ENCODE results near the gene GOLPH3L. TPM values are rescaled to one million over a fixed set of nuclear protein-coding genes. Genes with fewer than 3 reads are reported as not detected.

GOLPH3L gene
- total and polyA plus RNA-seq, 2 donors (not counting 1 experiment from before 2014, with no cell fraction given): 7.4 to 25.3 TPM

GRCh38 chr1:150703427-150703826 lies 6.5 kb upstream of the GOLPH3L start:
- no peak for ATAC-seq (ENCODE audit: low read depth)
- Histone ChIP-seq H3K4me1 (ENCODE audit: control insufficient read depth in 2 of 2, insufficient read depth in 2 of 2, low read length in 2 of 2) (no peaks in the 10 kb centered on the region), H2AFZ (ENCODE audit: insufficient read depth, low read depth, low read length, poor library complexity, severe bottlenecking) (no peak overlapping the region), H3K9me3 (ENCODE audit: control extremely low read depth in 1 of 3, control insufficient read depth in 2 of 3, insufficient read depth in 1 of 3, low read length in 2 of 3) (no peaks in the 10 kb centered on the region), H3K36me3 (replicated peaks in 1 of 2; ENCODE audit: control extremely low read depth in 1 of 2, control insufficient read depth in 1 of 2, extremely low read depth in 1 of 2, insufficient read depth in 2 of 2, low read length in 1 of 2) (no peaks in the 10 kb centered on the region), H3K79me2 (ENCODE audit: control insufficient read depth, insufficient read depth, low read length) (no peaks in the 10 kb centered on the region), H3K27me3 (replicated peaks in 1 of 4; ENCODE audit: control extremely low read depth in 1 of 4, control insufficient read depth in 3 of 4, insufficient read depth in 4 of 4, low read length in 3 of 4) (no peaks in the 10 kb centered on the region), H3K4me2 (replicated peaks; ENCODE audit: low read depth, low read length, poor library complexity, severe bottlenecking) (no peak overlapping the region), H3K27ac (ENCODE audit: low read length in 2 of 2) (no peak overlapping the region), H3K9ac (ENCODE audit: low read length) (no peak overlapping the region), H3K4me3 (ENCODE audit: control extremely low read depth in 1 of 5, extremely low read depth in 1 of 5, insufficient read depth in 1 of 5, low read depth in 2 of 5, low read length in 4 of 5) (no peak overlapping the region), H4K20me1 (ENCODE audit: control insufficient read depth, insufficient read depth, low read length, poor library complexity, severe bottlenecking) (no peaks in the 10 kb centered on the region)
- no peak overlapping the region for H3K4me3 Mint-ChIP-seq
- no peak for DNase-seq
- no peak overlapping the region for H3K27ac Mint-ChIP-seq
- H3K4me1 Mint-ChIP-seq: no peaks in the 10 kb centered on the region
- ChIA-PET CTCF (no interaction called here), POLR2A (no interaction called here)
- H3K9me3 Mint-ChIP-seq (ENCODE audit: insufficient read depth): no peaks in the 10 kb centered on the region
- intact Hi-C loops (cut with micrococcal nuclease): no loop called here
- TF ChIP-seq EZH2 (IDR thresholded peaks at IDR 0.05; ENCODE audit: borderline replicate concordance, insufficient read depth, low read depth, low read length, poor library complexity, severe bottlenecking): no peak
- no peaks in the 10 kb centered on the region for H3K27me3 Mint-ChIP-seq

GRCh38 chr1:150696590-150696989 lies 364 bp downstream of the GOLPH3L start:
- no peaks in the 10 kb centered on the region for H3K27me3 ChIP-seq (replicated peaks in 1 of 4; ENCODE audit: control extremely low read depth in 1 of 4, control insufficient read depth in 3 of 4, insufficient read depth in 4 of 4, low read length in 3 of 4)
- peaks cover 4 to 11% of the 10 kb centered on the region in 2 donors for H3K4me1 ChIP-seq (ENCODE audit: control insufficient read depth in 2 of 2, insufficient read depth in 2 of 2, low read length in 2 of 2)
- Mint-ChIP-seq H3K27me3 (no peaks in the 10 kb centered on the region), H3K4me3 (peak overlapping the region; percentile 100), H3K4me1 (peaks cover 19% of the 10 kb centered on the region), H3K9me3 (ENCODE audit: insufficient read depth) (no peaks in the 10 kb centered on the region), H3K27ac (peak overlapping the region; percentile 97)
- peak overlapping the region; percentile 66 to 78 for H3K27ac ChIP-seq (ENCODE audit: low read length in 2 of 2)
- intact Hi-C loops (cut with micrococcal nuclease): loop anchor here (2.0 to 5.0 kb wide), 3 partner anchors 68 to 230 kb away; partner anchors contain the start of genes ENSA, FALEC and SETDB1
- ChIA-PET CTCF (interaction anchor here (0.9 to 1.5 kb wide), 10 partner anchors 10 to 300 kb away, joined by 3 to 12 read pairs (median 4); partner anchors contain the start of gene ENSA), POLR2A (interaction anchor here (0.6 to 1.6 kb wide), 5 partner anchors 67 to 1004 kb away, joined by 3 to 5 read pairs (median 3); partner anchors contain the start of genes ENSA and MCL1)
- DNase-seq (no peak), ATAC-seq (ENCODE audit: low read depth) (no peak)
- TF ChIP-seq CTCF (IDR thresholded peaks at IDR 0.05) (no peak), EZH2 (IDR thresholded peaks at IDR 0.05; ENCODE audit: borderline replicate concordance, insufficient read depth, low read depth, low read length, poor library complexity, severe bottlenecking) (no peak)
- peak overlapping the region; percentile 91 for H3K9ac ChIP-seq (ENCODE audit: low read length)
- H3K79me2 ChIP-seq (ENCODE audit: control insufficient read depth, insufficient read depth, low read length): peaks cover 13% of the 10 kb centered on the region
- WGBS (ENCODE audit: insufficient coverage): no CpG with 5 or more reads among the region's 6 CpGs
- peak overlapping the region; percentile 83 for H2AFZ ChIP-seq (ENCODE audit: insufficient read depth, low read depth, low read length, poor library complexity, severe bottlenecking)
- H3K4me3 ChIP-seq (ENCODE audit: control extremely low read depth in 1 of 5, extremely low read depth in 1 of 5, insufficient read depth in 1 of 5, low read depth in 2 of 5, low read length in 4 of 5): peak overlapping the region; percentile 77 to 99 (median 90)
- no peaks in the 10 kb centered on the region for H4K20me1 ChIP-seq (ENCODE audit: control insufficient read depth, insufficient read depth, low read length, poor library complexity, severe bottlenecking)
- H3K4me2 ChIP-seq (replicated peaks; ENCODE audit: low read depth, low read length, poor library complexity, severe bottlenecking): peak overlapping the region; percentile 79
- peaks cover 5 to 17% of the 10 kb centered on the region in 2 experiments for H3K36me3 ChIP-seq (replicated peaks in 1 of 2; ENCODE audit: control extremely low read depth in 1 of 2, control insufficient read depth in 1 of 2, extremely low read depth in 1 of 2, insufficient read depth in 2 of 2, low read length in 1 of 2)
- no peaks in the 10 kb centered on the region for H3K9me3 ChIP-seq (ENCODE audit: control extremely low read depth in 1 of 3, control insufficient read depth in 2 of 3, insufficient read depth in 1 of 3, low read length in 2 of 3)
